ENCODE measurements around the gene NDUFC2.

The NDUFC2 gene

GRCh38 chr11:78069465-78069864 lies 10.2 kb downstream of the NDUFC2 start:
- DNase-seq (ENCODE audit: low spot score): no peak

GRCh38 chr11:78067704-78068103 lies 12.0 kb downstream of the NDUFC2 start:
- DNase-seq (ENCODE audit: low spot score): no peak
- TF ChIP-seq CTCF (IDR thresholded peaks at IDR 0.05; ENCODE audit: extremely low read depth, missing control alignments): no peak

More at GRCh38 chr11:78069465-78069864, 10.2 kb downstream of the NDUFC2 start:
- no peak for TF ChIP-seq CTCF (IDR thresholded peaks at IDR 0.05; ENCODE audit: extremely low read depth, missing control alignments)

GRCh38 chr11:78066471-78066870 lies 13.2 kb downstream of the NDUFC2 start:
- no peak for TF ChIP-seq CTCF (IDR thresholded peaks at IDR 0.05; ENCODE audit: extremely low read depth, missing control alignments)
- DNase-seq (ENCODE audit: low spot score): no peak

- TF ChIP-seq CTCF (IDR thresholded peaks at IDR 0.05; ENCODE audit: extremely low read depth, missing control alignments): no peak
- no peak for DNase-seq (ENCODE audit: low spot score)
These were observed 14.5 kb downstream of the NDUFC2 start for GRCh38 chr11:78065203-78065602.

- no peak for DNase-seq (ENCODE audit: low spot score)
- TF ChIP-seq CTCF (IDR thresholded peaks at IDR 0.05; ENCODE audit: extremely low read depth, missing control alignments): no peak
These were observed 16.1 kb downstream of the NDUFC2 start, which contains the start of gene THRSP for GRCh38 chr11:78063440-78064181. THRSP (plus strand) TSS chr11:78063861; CDS start chr11:78063882, 21 bp downstream.

GRCh38 chr11:78062671-78063070 lies 17.0 kb downstream of the NDUFC2 start:
- no peak for TF ChIP-seq CTCF (IDR thresholded peaks at IDR 0.05; ENCODE audit: extremely low read depth, missing control alignments)
- DNase-seq (ENCODE audit: low spot score): no peak

- no peak for DNase-seq (ENCODE audit: low spot score)
- TF ChIP-seq CTCF (IDR thresholded peaks at IDR 0.05; ENCODE audit: extremely low read depth, missing control alignments): no peak
These were observed 17.7 kb downstream of the NDUFC2 start for GRCh38 chr11:78061921-78062311.
